Upper lobe of left lung (tissue), 6 donors: ENCODE data around the gene GTPBP6. TPM values are rescaled to one million over a fixed set of nuclear protein-coding genes. Genes with fewer than 3 reads are reported as not detected.

Source experiments
- ATAC-seq, 2 donors: fragments of 200-7000 bp; cut with Tn5 transposase; one replicate each; pipeline ENCODE4 v1.9.1; 2022; ENCODE audit warnings: mild to moderate bottlenecking in 2 of 2, moderate library complexity in 2 of 2; ENCODE audit not compliant: low FRiP score in 2 of 2
- DNase-seq, 2 donors: peaks; one replicate each; pipeline ENCODE4 v3.0.0-alpha.2; 2019 to 2020
- H3K27ac ChIP-seq, 4 donors: fragments of 200-600 bp; sonication (generic); one replicate each; pipeline ENCODE4 v1.5.1; 2016 to 2019
- H3K27me3 ChIP-seq, 4 donors: fragments of 200-600 bp; sonication (generic); one replicate each; pipeline ENCODE4 v1.5.1; 2017 to 2019
- H3K36me3 ChIP-seq, 4 donors: fragments of 200-600 bp; sonication (generic); one replicate each; pipeline ENCODE4 v1.5.1; 2016 to 2019
- H3K4me1 ChIP-seq, 4 donors: fragments of 200-600 bp; sonication (generic); one replicate each; pipeline ENCODE4 v1.5.1; 2018 to 2019
- H3K4me3 ChIP-seq, 4 donors: fragments of 200-600 bp; sonication (generic); one replicate each; pipeline ENCODE4 v1.5.1; 2017 to 2019; ENCODE audit warnings: mild to moderate bottlenecking in 2 of 4, moderate library complexity in 1 of 4
- H3K9me3 ChIP-seq, 4 donors: fragments of 200-600 bp; sonication (generic); one replicate each; pipeline ENCODE4 v1.5.1; 2018 to 2019
- CTCF ChIP-seq, 6 experiments: fragments of 450-650 bp in 4 of 6; fragments of 200-600 bp in 2 of 6; sonication (generic) in 2 of 6; IDR thresholded peaks; one replicate each; pipeline ENCODE4 v1.5.1; 2016 to 2019; ENCODE audit warnings: antibody characterized with exemption in 6 of 6
- EP300 ChIP-seq, 4 donors: sonication (generic); formaldehyde crosslinking; IDR thresholded peaks; one replicate each; pipeline ENCODE4 v1.5.1; 2017; ENCODE audit warnings: antibody characterized with exemption in 4 of 4, control low read depth in 2 of 4
- POLR2A ChIP-seq, 4 donors: fragments of 450-650 bp; IDR thresholded peaks; one replicate each; pipeline ENCODE4 v1.5.1; 2016 to 2017; ENCODE audit warnings: antibody characterized with exemption in 4 of 4, mild to moderate bottlenecking in 2 of 4
- POLR2AphosphoS5 ChIP-seq, 2 donors: sonication (generic); formaldehyde crosslinking; IDR thresholded peaks; one replicate each; pipeline ENCODE4 v1.5.1; 2017; ENCODE audit warnings: antibody characterized with exemption in 2 of 2
- WGBS, 2 donors: methylation state at CpG; one replicate each; pipeline ENCODE4 v1.1.5; 2017 to 2018; 5-methylcytosine and 5-hydroxymethylcytosine counted together
- total RNA-seq, 6 donors: library from RNA; depleted of rRNA in 4 of 6; stranded (reverse); fragments of >200 nt in 4 of 6; gene quantifications; one replicate each; pipeline versions ENCODE4 v1.1.0 to v1.2.1, GENCODE V29; 2016 to 2021
- donor health status: DM: no; HTN: no; CAD: no; lungs with moderate emphysema.
- donor health status: DM: no; HTN: yes; CAD: no; lungs with severe emphysema.

GTPBP6 gene
- total RNA-seq, 6 donors from 2014 or later, result 34.6 to 69.9 (median 61.0) TPM

- Histone ChIP-seq H3K4me1 (peaks cover 15 to 28% (median 21%) of the 10 kb centered on the region in 4 donors), H3K4me3 (peak overlapping the region; percentile 58 to 78 (median 69)), H3K27me3 (no peaks in the 10 kb centered on the region), H3K27ac (peak overlapping the region in 3 of 4 donors; percentile 70 to 86 (median 77)), H3K9me3 (no peaks in the 10 kb centered on the region), H3K36me3 (no peaks in the 10 kb centered on the region)
- 20 to 23% methylated on average over 1 to 33 of the region's 49 CpGs for WGBS, 2 donors
- DNase-seq, result peak; percentile 59 to 87
- peak; percentile 69 to 85 for ATAC-seq
- TF ChIP-seq POLR2A (IDR thresholded peaks at IDR 0.05), result no peak
- no peak for TF ChIP-seq EP300 (IDR thresholded peaks at IDR 0.05)
- no peak for TF ChIP-seq CTCF (IDR thresholded peaks at IDR 0.05)
- TF ChIP-seq POLR2AphosphoS5 (IDR thresholded peaks at IDR 0.05), result no peak
Measured at GRCh38 chrX:276581-277201, 41.9 kb downstream of the GTPBP6 start.

GRCh38 chrX:275967-276580, 42.5 kb downstream of the GTPBP6 start:
- Histone ChIP-seq H3K9me3 (no peaks in the 10 kb centered on the region), H3K4me1 (peaks cover 15 to 24% (median 18%) of the 10 kb centered on the region in 4 donors), H3K4me3 (peak overlapping the region; percentile 58 to 78 (median 69)), H3K36me3 (no peaks in the 10 kb centered on the region), H3K27ac (peak overlapping the region in 3 of 4 donors; percentile 70 to 86 (median 77)), H3K27me3 (no peaks in the 10 kb centered on the region)
- peak; percentile 91 to 93 for DNase-seq
- peak; percentile 96 to 97 for ATAC-seq
- TF ChIP-seq POLR2A (IDR thresholded peaks at IDR 0.05), result peak in 3 of 4 donors; percentile 38 to 92 (median 54)
- TF ChIP-seq EP300 (IDR thresholded peaks at IDR 0.05), result no peak
- TF ChIP-seq CTCF (IDR thresholded peaks at IDR 0.05), result peak in 4 of 6 experiments; percentile 16 to 46 (median 35)
- TF ChIP-seq POLR2AphosphoS5 (IDR thresholded peaks at IDR 0.05), result peak in 1 of 2 donors; percentile 54
- WGBS, 2 donors, result 4 to 20% methylated on average over 5 to 19 of the region's 36 CpGs

GRCh38 chrX:275476-275966, 43.1 kb downstream of the GTPBP6 start:
- H3K27me3 ChIP-seq, result no peaks in the 10 kb centered on the region
- TF ChIP-seq CTCF (IDR thresholded peaks at IDR 0.05) (no peak), EP300 (IDR thresholded peaks at IDR 0.05) (no peak), POLR2A (IDR thresholded peaks at IDR 0.05) (no peak), POLR2AphosphoS5 (IDR thresholded peaks at IDR 0.05) (no peak)
- no peaks in the 10 kb centered on the region for H3K9me3 ChIP-seq
- WGBS, 2 donors, result 55% methylated on average over 25 of the region's 32 CpGs; no CpG with 5 or more reads in 1 of the 2 donors
- peak overlapping the region; percentile 58 to 78 (median 69) for H3K4me3 ChIP-seq
- H3K27ac ChIP-seq, result peak overlapping the region in 3 of 4 donors; percentile 70 to 86 (median 77)
- H3K4me1 ChIP-seq, result peaks cover 15 to 23% (median 18%) of the 10 kb centered on the region in 4 donors
- no peaks in the 10 kb centered on the region for H3K36me3 ChIP-seq
- peak in 1 of 2 donors; percentile 88 for DNase-seq
- ATAC-seq, result peak; percentile 43 to 60

GRCh38 chrX:274904-275475, 43.6 kb downstream of the GTPBP6 start:
- peak; percentile 68 to 75 for ATAC-seq
- TF ChIP-seq CTCF (IDR thresholded peaks at IDR 0.05) (no peak), POLR2AphosphoS5 (IDR thresholded peaks at IDR 0.05) (peak in 1 of 2 donors; percentile 21), EP300 (IDR thresholded peaks at IDR 0.05) (no peak)
- Histone ChIP-seq H3K27me3 (no peaks in the 10 kb centered on the region), H3K4me1 (peaks cover 15 to 23% (median 17%) of the 10 kb centered on the region in 4 donors), H3K36me3 (no peaks in the 10 kb centered on the region), H3K9me3 (no peaks in the 10 kb centered on the region), H3K4me3 (peak overlapping the region in 3 of 4 donors; percentile 62 to 78 (median 76)), H3K27ac (peak overlapping the region in 3 of 4 donors; percentile 70 to 86 (median 77))
- 34 to 40% methylated on average over 8 to 12 of the region's 16 CpGs for WGBS, 2 donors
- peak in 1 of 2 donors; percentile 55 for DNase-seq
